GM10847 (cell line): ENCODE data around the gene RNF103.
A peak's percentile ranks its signal among the peaks of the same experiment; 100 is the strongest.

ENCODE experiments used
- POLR2A ChIP-seq: IDR thresholded peaks from 2 replicates; pipeline ENCODE4 v1.6.1; 2011; ENCODE audit not compliant: insufficient read length; ENCODE audit errors: extremely low read depth

RNF103 gene

GRCh38 chr2:86603905-86604304 is 19.8 kb downstream of the RNF103 start:
- TF ChIP-seq POLR2A = no peak

GRCh38 chr2:86598966-86599365 is 24.7 kb downstream of the RNF103 start:
- no peak for TF ChIP-seq POLR2A

DNA sequence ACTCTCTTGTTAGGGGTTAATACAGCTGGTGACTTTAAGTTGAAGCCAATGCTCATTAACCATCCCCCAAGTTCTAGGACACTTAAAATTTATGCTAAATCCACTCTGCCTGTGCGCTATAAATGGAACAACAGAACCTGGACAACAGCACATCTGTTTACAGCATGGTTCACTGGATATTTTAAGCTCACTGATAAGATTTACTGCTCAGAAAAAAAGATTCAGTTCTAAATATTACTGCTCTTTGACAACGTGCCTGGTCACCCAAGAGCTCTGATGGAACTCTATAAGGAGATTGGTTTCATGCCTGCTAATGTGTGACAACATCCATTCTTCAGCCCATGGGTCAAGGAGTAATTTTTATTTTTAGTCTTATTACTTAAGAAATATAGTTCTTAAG is 27.5 kb downstream of the RNF103 start:
- no peak for TF ChIP-seq POLR2A

DNA sequence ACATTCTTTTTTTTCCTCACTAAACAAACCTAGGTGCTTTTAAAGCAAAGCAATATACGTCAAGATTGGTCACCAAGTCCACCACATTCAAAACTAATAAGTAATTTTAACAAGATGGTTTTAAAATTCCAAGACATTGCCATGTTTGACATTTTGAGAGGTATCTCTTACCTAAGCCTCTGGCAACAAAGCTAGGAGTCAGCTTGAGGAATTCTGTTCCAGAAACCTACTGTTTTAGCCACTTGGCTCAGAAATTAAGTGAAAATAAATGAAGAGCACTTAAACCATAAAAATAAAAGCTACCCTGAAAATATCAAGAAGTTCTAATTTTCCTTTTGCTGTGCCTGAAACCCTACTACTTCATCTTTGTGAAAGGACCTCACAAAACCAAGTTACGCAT is 30.4 kb downstream of the RNF103 start:
- no peak for TF ChIP-seq POLR2A

- no peak for TF ChIP-seq POLR2A
Observed at GRCh38 chr2:86592547-86593230, 31.0 kb downstream of the RNF103 start.

DNA sequence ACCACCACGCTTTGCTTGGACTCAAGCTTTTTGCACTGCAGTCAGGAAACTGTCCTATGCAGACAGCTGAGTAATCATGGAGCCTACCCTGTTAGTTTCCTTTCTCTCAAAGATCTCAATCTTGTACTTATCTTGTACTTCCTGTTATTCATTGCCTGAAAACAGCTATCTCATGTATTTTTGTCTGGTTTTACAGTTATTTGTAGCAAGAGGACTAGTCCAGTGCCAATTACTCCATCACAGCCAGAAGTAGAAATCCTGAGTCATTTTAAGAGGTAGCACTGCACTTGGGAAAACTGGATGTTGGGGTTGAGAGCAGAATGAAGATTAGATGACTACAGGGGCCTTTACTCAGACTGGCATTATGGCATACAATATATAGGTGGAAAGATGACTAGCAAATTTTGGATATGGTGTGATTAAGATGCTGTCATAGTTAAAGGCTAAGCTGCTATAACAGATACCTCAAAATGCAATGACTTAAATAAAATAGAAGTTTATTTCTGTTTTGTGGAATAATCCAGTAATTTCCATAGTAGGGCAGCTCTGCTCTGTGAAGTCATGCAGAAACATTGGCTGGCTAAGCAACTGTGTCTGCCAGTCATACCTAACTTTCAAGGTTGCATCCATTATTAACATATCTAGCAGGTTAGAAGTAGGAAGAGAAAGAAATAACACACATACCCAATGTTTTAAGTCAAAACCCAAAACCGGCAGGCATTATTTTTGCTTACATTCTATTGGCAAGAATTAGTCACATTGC is 39.3 kb downstream of the RNF103 start:
- no peak for TF ChIP-seq POLR2A

DNA sequence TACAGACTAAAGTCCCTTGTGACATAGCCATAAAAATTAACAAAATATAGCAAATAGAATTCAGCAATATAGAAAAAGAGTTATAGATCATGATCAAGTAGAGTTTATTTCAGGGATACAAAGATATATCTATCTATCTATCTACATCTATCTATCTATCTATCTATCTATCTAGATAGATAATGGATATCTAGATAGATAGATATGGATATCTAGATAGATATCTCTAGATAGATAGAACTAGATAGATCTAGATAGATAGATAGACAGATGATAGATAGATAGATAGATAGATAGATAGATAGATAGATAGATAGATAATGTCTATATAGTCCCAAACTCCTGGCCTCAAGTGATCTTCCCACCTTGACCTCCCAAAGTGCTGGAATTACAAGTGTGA is 43.1 kb downstream of the RNF103 start:
- TF ChIP-seq POLR2A = no peak

DNA sequence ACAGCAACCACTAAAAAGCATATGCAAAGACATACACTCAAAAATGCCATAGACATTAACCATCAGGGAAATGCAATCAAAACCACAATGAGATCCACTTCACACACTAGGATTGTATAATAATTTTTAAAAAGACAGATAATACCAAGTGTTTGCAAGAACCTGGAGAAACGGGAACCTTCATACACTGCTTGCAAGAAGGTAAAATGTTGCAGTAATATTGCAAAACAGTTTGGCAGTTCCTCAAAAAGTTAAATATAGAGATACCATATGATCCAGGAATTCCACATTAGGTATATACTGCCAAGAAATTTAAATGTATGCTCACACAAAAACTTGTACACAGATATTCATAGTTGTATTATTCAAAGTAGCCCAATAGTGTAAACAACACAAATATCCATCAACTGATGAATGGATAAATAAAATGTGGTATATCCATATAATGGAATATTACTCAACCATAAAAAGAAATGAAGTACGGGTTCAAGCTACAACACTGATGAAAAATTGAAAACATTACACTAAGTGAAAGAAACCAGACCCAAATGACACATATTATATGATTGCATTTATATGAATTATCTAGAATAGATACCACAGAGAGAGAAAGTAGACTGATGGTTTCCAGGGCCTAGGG is 45.7 kb downstream of the RNF103 start:
- TF ChIP-seq POLR2A = no peak

DNA sequence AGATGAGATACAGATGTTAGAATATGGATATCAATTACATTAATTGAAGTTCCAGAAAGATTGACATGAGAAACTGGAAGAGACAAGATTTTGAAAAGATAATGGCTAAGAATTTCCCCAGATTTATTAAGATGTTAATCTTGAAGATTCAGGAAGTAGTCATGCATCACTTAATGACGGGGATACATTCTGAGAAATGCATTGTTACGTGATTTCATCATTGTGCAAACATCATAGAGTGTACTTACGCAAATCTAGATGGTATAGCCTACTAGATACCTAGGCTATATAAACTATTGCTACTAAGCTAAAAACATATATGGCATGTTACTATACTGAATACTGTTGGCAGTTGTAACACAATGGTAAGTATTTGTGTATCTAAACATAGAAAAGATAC is 53.6 kb downstream of the RNF103 start:
- no peak for TF ChIP-seq POLR2A

DNA sequence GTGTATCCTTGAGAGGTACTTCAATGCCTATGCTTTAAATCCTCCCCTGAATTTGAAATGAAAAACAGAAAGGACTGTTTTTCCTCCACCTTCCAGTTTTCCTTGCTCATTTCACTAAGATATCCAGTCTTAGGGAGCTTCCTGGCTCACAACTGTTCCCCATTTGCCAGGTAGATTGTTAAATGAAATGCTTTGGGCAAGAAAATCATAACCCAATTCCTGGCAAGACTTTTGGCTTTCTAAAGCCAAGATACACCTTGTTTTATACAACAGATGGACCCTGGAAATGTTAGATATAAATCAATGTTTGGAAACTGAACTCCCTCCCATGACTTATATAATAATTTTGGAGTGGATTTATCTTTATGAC is 56.9 kb downstream of the RNF103 start:
- TF ChIP-seq POLR2A = no peak

DNA sequence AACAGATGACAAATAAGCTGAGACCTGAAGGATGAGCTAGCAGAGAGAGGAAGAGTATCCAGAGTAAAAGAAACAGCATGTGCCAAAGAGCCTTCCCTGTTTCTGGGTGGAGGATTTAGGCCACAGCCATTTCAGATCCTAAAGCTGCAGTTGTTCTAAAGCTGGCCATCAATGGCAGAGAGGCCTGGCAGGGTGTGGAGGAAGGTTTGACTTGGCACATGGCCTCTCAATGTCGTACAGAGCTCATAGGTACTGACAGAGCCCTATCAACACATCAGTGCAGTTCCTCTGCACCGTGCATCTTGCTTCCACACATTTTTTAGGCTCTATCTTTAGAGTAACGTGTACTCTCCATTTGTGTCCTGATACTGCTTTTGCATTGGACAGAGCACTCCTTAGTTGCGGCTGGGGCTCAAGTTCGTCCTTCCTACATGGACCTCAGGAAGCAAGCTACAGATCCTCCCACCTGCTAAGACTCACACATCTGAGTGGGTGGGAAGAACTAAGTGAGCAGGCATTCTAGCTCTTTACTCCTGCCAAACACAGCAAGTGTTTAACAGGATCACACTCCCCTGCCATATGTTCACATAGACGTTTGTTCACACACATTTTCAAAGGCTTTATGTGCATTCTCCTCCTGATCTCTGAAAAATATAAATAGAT is 57.4 kb downstream of the RNF103 start:
- no peak for TF ChIP-seq POLR2A

GRCh38 chr2:86563650-86564061 is 60.0 kb downstream of the RNF103 start:
- TF ChIP-seq POLR2A = no peak

DNA sequence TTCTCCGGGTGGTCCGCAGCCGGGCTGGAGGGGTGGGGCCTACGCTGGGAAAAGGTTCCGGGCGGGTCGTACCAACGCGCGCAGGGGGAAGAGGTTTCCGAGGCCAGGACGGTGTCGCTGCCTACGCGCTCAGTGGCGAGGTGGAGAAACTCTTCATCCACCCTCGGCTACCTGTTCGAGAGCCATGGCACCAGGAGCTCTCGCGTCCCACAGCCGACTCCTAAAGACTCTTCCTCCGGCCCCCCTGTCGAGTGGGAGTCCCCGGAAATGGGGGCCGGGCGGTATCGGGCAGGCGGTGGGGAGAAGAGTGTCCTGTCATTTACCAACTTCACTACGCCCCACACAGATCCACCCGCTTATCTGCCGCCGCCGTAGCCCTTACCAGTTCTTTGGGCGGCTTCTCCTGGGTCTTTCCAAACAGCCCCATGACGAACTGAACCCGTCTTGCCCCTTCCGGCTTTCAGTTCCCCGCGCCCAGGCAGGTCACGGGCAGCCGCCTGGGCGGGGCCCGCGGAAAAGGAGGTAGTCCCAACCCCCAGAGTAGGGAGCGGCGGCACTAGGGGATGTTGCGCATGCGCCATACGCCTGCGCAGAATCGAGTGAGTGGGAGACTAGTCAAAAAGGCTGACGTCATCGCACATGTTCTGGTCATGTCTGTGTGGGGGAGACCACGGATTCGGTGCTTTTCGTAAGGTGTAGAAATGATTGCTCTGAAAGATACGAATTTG is 60.6 kb downstream of the RNF103 start, which contains the start of gene CHMP3:
Gene CHMP3 (minus strand): TSS at position 522 of the 728 bp plus-strand sequence. CDS start 95 bp downstream, at position 427.
- peak; percentile 21 for TF ChIP-seq POLR2A

DNA sequence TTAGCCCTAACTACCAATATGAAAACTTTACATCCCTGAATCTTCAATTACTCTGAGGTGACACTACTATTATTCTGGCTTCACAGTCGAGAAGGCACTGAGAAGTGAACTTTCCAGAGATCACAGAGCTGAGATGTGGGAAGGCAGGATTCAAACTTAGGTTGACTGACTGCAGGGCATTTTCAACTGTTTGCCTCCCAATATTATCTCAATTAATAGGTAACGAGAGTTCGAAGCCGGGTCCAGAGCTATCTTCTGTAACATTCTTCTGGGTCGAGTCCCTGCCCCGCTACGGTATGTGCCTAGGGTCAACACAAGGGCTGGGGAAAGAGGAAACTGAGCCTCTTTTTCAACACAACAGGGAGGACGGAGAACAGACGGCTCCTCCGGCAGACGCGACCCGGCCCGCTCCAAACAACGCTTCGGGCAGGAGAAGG is 61.2 kb downstream of the RNF103 start:
- TF ChIP-seq POLR2A = peak; percentile 41

- no peak for TF ChIP-seq POLR2A
Observed at GRCh38 chr2:86557836-86558235, 65.8 kb downstream of the RNF103 start.
